Choroid plexus epithelial cell (primary cell): ENCODE measurements around the gene POLE4.

Experiments
- DNase-seq: peaks from one replicate; pipeline ENCODE4 v3.0.0-alpha.2; 2010; ENCODE audit warnings: low read depth
- H3K4me3 ChIP-seq: 2 replicates; pipeline ENCODE4 v1.5.1; 2011; ENCODE audit warnings: low read depth, mild to moderate bottlenecking, control low read depth, low read length, moderate library complexity
- CTCF ChIP-seq: conservative IDR thresholded peaks from 2 replicates; pipeline ENCODE4 v1.5.1; 2011; ENCODE audit warnings: low read depth, mild to moderate bottlenecking, control low read depth, inconsistent platforms, low read length, moderate library complexity

The POLE4 gene

GRCh38 chr2:74958274-74959105, at the start of gene POLE4:
Gene POLE4 (plus strand): TSS chr2:74958643. CDS start chr2:74958680, 37 bp downstream.
- peak; percentile 88 for DNase-seq
- H3K4me3 ChIP-seq = peak within 1 kb of the TSS; percentile 85
- no peak for TF ChIP-seq CTCF

- TF ChIP-seq CTCF = no peak
- no peak for DNase-seq
- no peak overlapping the region for H3K4me3 ChIP-seq
These were observed 49.5 kb upstream of the POLE4 start for GRCh38 chr2:74908748-74909444.

GRCh38 chr2:74910245-74910644, 48.2 kb upstream of the POLE4 start:
- no peak for DNase-seq
- TF ChIP-seq CTCF = no peak
- H3K4me3 ChIP-seq = no peak overlapping the region

GRCh38 chr2:74911061-74911460, 47.4 kb upstream of the POLE4 start:
- TF ChIP-seq CTCF = no peak
- DNase-seq = no peak
- no peak overlapping the region for H3K4me3 ChIP-seq

GRCh38 chr2:74915743-74916142, 42.7 kb upstream of the POLE4 start:
- DNase-seq = peak; percentile 36
- TF ChIP-seq CTCF = no peak
- no peak overlapping the region for H3K4me3 ChIP-seq

- DNase-seq = no peak
- TF ChIP-seq CTCF = no peak
These were observed 42.0 kb upstream of the POLE4 start for GRCh38 chr2:74916394-74916793.

More at GRCh38 chr2:74916394-74916793, 42.0 kb upstream of the POLE4 start:
- no peak overlapping the region for H3K4me3 ChIP-seq
